Stimulated activated CD8-positive, alpha-beta memory T cell treated with anti-CD3 and anti-CD28 coated beads, Interleukin-7, amount 100 ng/mL, for 24 hours (primary cell): ENCODE data around the gene FITM1.

Experiments used
- DNase-seq: peaks from one replicate; pipeline ENCODE4 v3.0.0-alpha.2; 2020; ENCODE audit warnings: low read depth

FITM1 gene

GRCh38 chr14:24139272-24139934 lies 8.9 kb downstream of the FITM1 start:
- DNase-seq = no peak

GRCh38 chr14:24141097-24141880 lies 10.8 kb downstream of the FITM1 start, which contains the start of gene EMC9:
TSS of gene EMC9 (minus strand) at chr14:24141591. CDS start at chr14:24141304, 287 bp downstream.
- peak; percentile 100 for DNase-seq

GRCh38 chr14:24143511-24143910 lies 13.1 kb downstream of the FITM1 start:
- no peak for DNase-seq

- no peak for DNase-seq
Measured at GRCh38 chr14:24144451-24144850, 14.0 kb downstream of the FITM1 start.

- DNase-seq = no peak
Measured at GRCh38 chr14:24145219-24145618, 14.8 kb downstream of the FITM1 start.

GRCh38 chr14:24145690-24146452 lies 15.4 kb downstream of the FITM1 start:
- no peak for DNase-seq

GRCh38 chr14:24146453-24146977 lies 16.1 kb downstream of the FITM1 start, which contains the start of gene PSME2:
TSS of gene PSME2 (minus strand) at chr14:24146610. CDS start at chr14:24146581, 29 bp downstream.
- DNase-seq = peak; percentile 76

- peak; percentile 95 for DNase-seq
Measured at GRCh38 chr14:24146978-24147760, 16.7 kb downstream of the FITM1 start, which contains the start of gene RNF31. TSS of gene RNF31 (plus strand) at chr14:24147498. CDS start at chr14:24147699, 201 bp downstream.

GRCh38 chr14:24147761-24148428 lies 17.4 kb downstream of the FITM1 start:
- no peak for DNase-seq

GRCh38 chr14:24149302-24149969 lies 19.0 kb downstream of the FITM1 start:
- no peak for DNase-seq

GRCh38 chr14:24150061-24150460 lies 19.6 kb downstream of the FITM1 start:
- no peak for DNase-seq

GRCh38 chr14:24150567-24150966 lies 20.1 kb downstream of the FITM1 start:
- DNase-seq = no peak

- DNase-seq = no peak
Measured at GRCh38 chr14:24150993-24151392, 20.5 kb downstream of the FITM1 start.

GRCh38 chr14:24151404-24152080 lies 21.1 kb downstream of the FITM1 start:
- DNase-seq = no peak

- DNase-seq = no peak
Measured at GRCh38 chr14:24155100-24155499, 24.6 kb downstream of the FITM1 start.

- DNase-seq = no peak
Measured at GRCh38 chr14:24156840-24157239, 26.4 kb downstream of the FITM1 start.

- no peak for DNase-seq
Measured at GRCh38 chr14:24157331-24157730, 26.9 kb downstream of the FITM1 start.

- DNase-seq = no peak
Measured at GRCh38 chr14:24159777-24160498, 29.5 kb downstream of the FITM1 start.

GRCh38 chr14:24160499-24160849 lies 30.0 kb downstream of the FITM1 start:
- no peak for DNase-seq
